Subcutaneous preadipocyte (primary cell): Measurements from ENCODE around the gene CDA. TPM values are rescaled to one million over a fixed set of nuclear protein-coding genes. Genes with fewer than 3 reads are reported as not detected.

ENCODE experiments used
- total RNA-seq: library from RNA; depleted of rRNA; stranded (reverse); fragments of >200 nt; gene quantifications from 2 replicates; pipeline ENCODE4 v1.2.3, GENCODE V29; 2012

CDA gene
- total RNA-seq, result 2.0 and 2.6 TPM in 2 replicates

DNA sequence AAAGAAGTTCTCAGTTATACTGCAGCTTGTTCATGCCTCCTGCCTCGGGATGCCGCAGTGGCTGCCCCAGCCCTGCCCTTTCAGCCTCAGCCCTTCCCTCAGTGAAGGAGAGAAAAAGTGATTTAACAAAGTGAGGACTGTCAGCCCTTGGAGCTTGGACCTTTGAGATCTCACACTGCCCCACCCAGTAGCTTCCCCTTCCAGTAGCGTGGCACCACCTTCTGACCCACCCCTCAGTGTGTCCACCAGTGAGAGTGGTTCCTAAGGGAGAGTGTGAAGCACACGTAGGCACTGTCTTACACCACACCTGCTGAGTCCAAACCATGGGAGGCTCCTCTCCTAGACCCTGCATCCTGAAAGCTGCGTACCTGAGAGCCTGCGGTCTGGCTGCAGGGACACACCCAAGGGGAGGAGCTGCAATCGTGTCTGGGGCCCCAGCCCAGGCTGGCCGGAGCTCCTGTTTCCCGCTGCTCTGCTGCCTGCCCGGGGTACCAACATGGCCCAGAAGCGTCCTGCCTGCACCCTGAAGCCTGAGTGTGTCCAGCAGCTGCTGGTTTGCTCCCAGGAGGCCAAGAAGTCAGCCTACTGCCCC, at the start of gene CDA:
Gene CDA (plus strand): TSS at position 464 of the 592 bp plus-strand sequence. CDS start 33 bp downstream, at position 497.

DNA sequence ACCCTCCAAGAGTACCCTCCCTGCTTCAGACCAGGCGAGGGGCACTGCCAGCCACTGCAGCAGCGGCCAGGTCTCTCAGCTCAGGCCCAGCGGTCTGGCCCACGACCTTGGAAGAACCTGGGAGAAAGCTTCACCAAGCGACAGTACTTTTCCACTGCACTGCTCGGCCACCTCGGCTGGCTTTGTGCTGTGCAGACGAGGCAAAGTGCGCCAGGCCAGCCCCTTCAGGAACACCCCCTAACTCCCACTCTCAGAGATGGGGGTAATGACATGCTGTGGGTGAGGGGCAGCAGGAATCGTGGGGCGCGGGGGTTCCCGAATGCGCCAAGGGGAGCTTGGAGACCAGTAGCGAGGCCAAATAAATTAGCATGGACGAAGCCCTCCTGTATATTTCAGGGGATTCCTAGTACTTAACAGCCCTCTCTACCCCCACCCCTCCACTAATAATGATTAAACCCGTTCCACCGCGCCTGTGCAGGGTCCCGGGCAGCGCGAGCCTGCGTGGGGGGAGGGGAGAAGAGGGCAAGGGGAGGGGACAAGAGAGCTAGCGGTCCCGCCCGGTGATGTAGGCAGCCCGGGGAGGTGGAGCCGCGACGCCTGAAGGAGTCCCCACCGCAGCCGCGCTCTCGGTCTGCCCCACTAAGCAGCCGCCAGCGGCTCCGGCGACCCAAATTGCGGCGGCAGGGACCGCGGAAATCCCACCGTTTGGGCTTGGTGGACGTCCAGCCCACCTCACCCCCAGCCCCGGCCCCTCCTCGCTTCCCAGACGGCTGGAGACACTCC, 36.8 kb upstream of the CDA start, which contains the start of gene FAM43B:
Gene FAM43B (plus strand): TSS at position 629 of the 783 bp plus-strand sequence. CDS start 401 bp downstream, outside the sequence.

GRCh38 chr1:20633190-20634064, 44.5 kb downstream of the CDA start, which contains the start of gene PINK1:
PINK1 (plus strand) TSS chr1:20633458; CDS start chr1:20633549, 91 bp downstream.

GRCh38 chr1:20661207-20662109, 72.6 kb downstream of the CDA start, which contains the start of gene DDOST:
DDOST (minus strand) TSS chr1:20661369; CDS start chr1:20661350, 19 bp downstream.

Other genes starting within 250 kb of the CDA start
- gene CAMK2N1, start 102.9 kb upstream of the CDA start, total RNA-seq, result 19.0 and 20.2 TPM in 2 replicates
- gene MUL1, start 80.9 kb upstream of the CDA start, total RNA-seq, result 20.6 and 25.0 TPM in 2 replicates
- under 0.01 TPM in 1 of 2 replicates, not detected in the other for gene FAM43B, start 36.5 kb upstream of the CDA start, total RNA-seq
- gene PINK1, start 44.4 kb downstream of the CDA start, total RNA-seq, result 34.2 and 38.9 TPM in 2 replicates
- gene DDOST, start 72.3 kb downstream of the CDA start, total RNA-seq, result 200 and 220 TPM in 2 replicates
- 0.20 TPM in 1 of 2 replicates, not detected in the other for gene KIF17, start 128.9 kb downstream of the CDA start, total RNA-seq
- gene SH2D5, start 143.6 kb downstream of the CDA start, total RNA-seq, result 1.8 and 3.1 TPM in 2 replicates
- gene HP1BP3, start 198.2 kb downstream of the CDA start, total RNA-seq, result 193 and 204 TPM in 2 replicates